Muscle layer of duodenum (tissue), 2 donors: ENCODE data around the gene ZNF438.

ENCODE experiments used
- H3K27ac ChIP-seq: one replicate; pipeline ENCODE4 v1.7.0; 2013; ENCODE audit warnings: mild to moderate bottlenecking, low read length
- H3K27me3 ChIP-seq: one replicate; pipeline ENCODE4 v1.7.0; 2013; ENCODE audit warnings: low read depth, mild to moderate bottlenecking, control low read depth, low read length
- H3K36me3 ChIP-seq, 2 donors: one replicate each; pipeline ENCODE4 v1.7.0; 2013; ENCODE audit warnings: low read length in 2 of 2, control low read depth in 1 of 2, mild to moderate bottlenecking in 1 of 2; ENCODE audit not compliant: insufficient read depth in 2 of 2, control insufficient read depth in 1 of 2
- H3K4me1 ChIP-seq, 2 donors: one replicate each; pipeline ENCODE4 v1.7.0; 2013; ENCODE audit warnings: low read length in 2 of 2, mild to moderate bottlenecking in 2 of 2, control low read depth in 1 of 2, moderate library complexity in 1 of 2; ENCODE audit not compliant: insufficient read depth in 2 of 2, control insufficient read depth in 1 of 2
- H3K4me3 ChIP-seq, 2 donors: one replicate each; pipeline ENCODE4 v1.7.0; 2013; ENCODE audit warnings: low read length in 2 of 2, low read depth in 1 of 2, mild to moderate bottlenecking in 1 of 2
- H3K9me3 ChIP-seq, 2 donors: one replicate each; pipeline ENCODE4 v1.7.0; 2013; ENCODE audit warnings: low read length in 2 of 2, control low read depth in 1 of 2, mild to moderate bottlenecking in 1 of 2; ENCODE audit not compliant: control insufficient read depth in 1 of 2
- donor health status: healthy.

The ZNF438 gene

GRCh38 chr10:30870896-30871295 lies 160.8 kb downstream of the ZNF438 start:
- Histone ChIP-seq H3K27ac (no peak overlapping the region), H3K9me3 (no peaks in the 10 kb centered on the region), H3K27me3 (no peaks in the 10 kb centered on the region), H3K4me3 (no peak overlapping the region), H3K36me3 (peaks cover 0 to 11% of the 10 kb centered on the region in 2 donors), H3K4me1 (no peaks in the 10 kb centered on the region)

GRCh38 chr10:30869566-30869965 lies 162.1 kb downstream of the ZNF438 start:
- Histone ChIP-seq H3K4me3 (no peak overlapping the region), H3K9me3 (no peaks in the 10 kb centered on the region), H3K27ac (no peak overlapping the region), H3K27me3 (no peaks in the 10 kb centered on the region), H3K4me1 (no peaks in the 10 kb centered on the region), H3K36me3 (no peaks in the 10 kb centered on the region)

GRCh38 chr10:30868611-30869010 lies 163.1 kb downstream of the ZNF438 start:
- H3K27me3 ChIP-seq, result no peaks in the 10 kb centered on the region

GRCh38 chr10:30866896-30867295 lies 164.8 kb downstream of the ZNF438 start:
- Histone ChIP-seq H3K4me1 (no peaks in the 10 kb centered on the region), H3K27me3 (no peaks in the 10 kb centered on the region), H3K9me3 (no peaks in the 10 kb centered on the region), H3K27ac (no peak overlapping the region), H3K36me3 (no peaks in the 10 kb centered on the region), H3K4me3 (no peak overlapping the region)

More at GRCh38 chr10:30868611-30869010, 163.1 kb downstream of the ZNF438 start:
- Histone ChIP-seq H3K36me3 (no peaks in the 10 kb centered on the region), H3K4me1 (no peaks in the 10 kb centered on the region), H3K27ac (no peak overlapping the region), H3K9me3 (no peaks in the 10 kb centered on the region), H3K4me3 (no peak overlapping the region)

GRCh38 chr10:30865141-30865926 lies 166.3 kb downstream of the ZNF438 start:
- Histone ChIP-seq H3K4me1 (no peaks in the 10 kb centered on the region), H3K4me3 (no peak overlapping the region), H3K27me3 (no peaks in the 10 kb centered on the region), H3K36me3 (no peaks in the 10 kb centered on the region), H3K27ac (no peak overlapping the region), H3K9me3 (no peaks in the 10 kb centered on the region)

- Histone ChIP-seq H3K4me1 (no peaks in the 10 kb centered on the region), H3K27me3 (no peaks in the 10 kb centered on the region), H3K4me3 (no peak overlapping the region), H3K9me3 (no peaks in the 10 kb centered on the region), H3K36me3 (no peaks in the 10 kb centered on the region), H3K27ac (no peak overlapping the region)
Measured at GRCh38 chr10:30863516-30864210, 168.0 kb downstream of the ZNF438 start.

- Histone ChIP-seq H3K4me1 (peaks cover 0 to 3% of the 10 kb centered on the region in 2 donors), H3K27me3 (no peaks in the 10 kb centered on the region), H3K9me3 (no peaks in the 10 kb centered on the region), H3K4me3 (no peak overlapping the region), H3K36me3 (no peaks in the 10 kb centered on the region), H3K27ac (no peak overlapping the region)
Measured at GRCh38 chr10:30862486-30862885, 169.2 kb downstream of the ZNF438 start.

GRCh38 chr10:30861976-30862375 lies 169.7 kb downstream of the ZNF438 start:
- no peaks in the 10 kb centered on the region for H3K9me3 ChIP-seq
- no peak overlapping the region for H3K27ac ChIP-seq
- no peaks in the 10 kb centered on the region for H3K36me3 ChIP-seq
- no peak overlapping the region for H3K4me3 ChIP-seq
- H3K27me3 ChIP-seq, result no peaks in the 10 kb centered on the region
- H3K4me1 ChIP-seq, result peaks cover 0 to 5% of the 10 kb centered on the region in 2 donors

- Histone ChIP-seq H3K36me3 (no peaks in the 10 kb centered on the region), H3K4me1 (peaks cover 0 to 5% of the 10 kb centered on the region in 2 donors), H3K27ac (no peak overlapping the region), H3K9me3 (no peaks in the 10 kb centered on the region), H3K27me3 (no peaks in the 10 kb centered on the region), H3K4me3 (no peak overlapping the region)
Measured at GRCh38 chr10:30861221-30861620, 170.4 kb downstream of the ZNF438 start.

GRCh38 chr10:30858499-30858898 lies 173.2 kb downstream of the ZNF438 start:
- Histone ChIP-seq H3K27me3 (no peaks in the 10 kb centered on the region), H3K4me1 (peaks cover 0 to 5% of the 10 kb centered on the region in 2 donors), H3K27ac (no peak overlapping the region), H3K9me3 (no peaks in the 10 kb centered on the region), H3K4me3 (no peak overlapping the region), H3K36me3 (no peaks in the 10 kb centered on the region)

GRCh38 chr10:30857803-30858202 lies 173.9 kb downstream of the ZNF438 start:
- Histone ChIP-seq H3K27me3 (no peaks in the 10 kb centered on the region), H3K27ac (peak overlapping the region; percentile 4), H3K4me1 (peaks cover 0 to 5% of the 10 kb centered on the region in 2 donors), H3K36me3 (no peaks in the 10 kb centered on the region), H3K9me3 (no peaks in the 10 kb centered on the region), H3K4me3 (no peak overlapping the region)
